Neural cell (in vitro differentiated cells): ENCODE results near the gene DMWD. TPM values are rescaled to one million over a fixed set of nuclear protein-coding genes. Genes with fewer than 3 reads are reported as not detected.

Experiments used
- H2AFZ ChIP-seq: fragments of 200-600, 300-800 bp; sonication (generic), shearing (Covaris generic); 2 replicates; pipeline ENCODE4 v1.6.0; 2014; ENCODE audit warnings: low read depth, mild to moderate bottlenecking, antibody characterized with exemption, low read length, moderate library complexity
- H3F3A ChIP-seq: fragments of 200-600 bp; shearing (Covaris generic); 2 replicates; pipeline ENCODE4 v1.6.1; 2016; ENCODE audit warnings: mild to moderate bottlenecking, moderate library complexity, mixed read lengths, antibody characterized with exemption, low read length; ENCODE audit not compliant: insufficient read depth, poor library complexity, severe bottlenecking
- H3K27ac ChIP-seq: fragments of 200-600, 300-800 bp; sonication (generic), shearing (Covaris generic); 2 replicates; pipeline ENCODE4 v1.5.1; 2014; ENCODE audit warnings: mild to moderate bottlenecking, low read length, moderate library complexity
- H3K27me3 ChIP-seq: fragments of 300-800, 200-600 bp; sonication (generic), shearing (Covaris generic); 2 replicates; pipeline ENCODE4 v1.6.0; 2014; ENCODE audit warnings: mild to moderate bottlenecking, low read depth, low read length, moderate library complexity; ENCODE audit not compliant: insufficient read depth
- H3K36me3 ChIP-seq: fragments of 300-800, 200-600 bp; sonication (generic), shearing (Covaris generic); 2 replicates; pipeline ENCODE4 v1.5.1; 2014; ENCODE audit warnings: mild to moderate bottlenecking, antibody characterized with exemption, low read length, moderate library complexity; ENCODE audit not compliant: insufficient read depth
- H3K4me2 ChIP-seq: fragments of 300-800, 200-600 bp; sonication (generic), shearing (Covaris generic); 2 replicates; pipeline ENCODE4 v1.6.0; 2014; ENCODE audit warnings: mild to moderate bottlenecking, low read length
- H3K4me3 ChIP-seq: fragments of 300-800, 200-600 bp; sonication (generic), shearing (Covaris generic); 2 replicates; pipeline ENCODE4 v1.5.1; 2014; ENCODE audit warnings: mild to moderate bottlenecking, low read length, moderate library complexity
- H3K79me2 ChIP-seq: fragments of 200-600 bp; shearing (Covaris generic); replicated peaks from 2 replicates; pipeline ENCODE4 v1.6.0; 2014; ENCODE audit warnings: mild to moderate bottlenecking, low read length, moderate library complexity; ENCODE audit not compliant: insufficient read depth
- H3K9ac ChIP-seq: fragments of 300-800, 200-600 bp; sonication (generic), shearing (Covaris generic); 2 replicates; pipeline ENCODE4 v1.6.1; 2016; ENCODE audit warnings: mild to moderate bottlenecking, low read length, mixed read lengths
- H3K9me2 ChIP-seq: fragments of 200-600 bp; shearing (Covaris generic); 2 replicates; pipeline ENCODE4 v1.6.1; 2016; ENCODE audit warnings: mild to moderate bottlenecking, low read length, mixed read lengths; ENCODE audit not compliant: insufficient read depth
- H3K9me3 ChIP-seq: fragments of 200-600, 300-800 bp; sonication (generic), shearing (Covaris generic); 2 replicates; pipeline ENCODE4 v1.6.1; 2016; ENCODE audit warnings: mild to moderate bottlenecking, mixed run types, low read length, moderate library complexity, mixed read lengths
- H4K20me1 ChIP-seq: fragments of 200-600 bp; shearing (Covaris generic); 2 replicates; pipeline ENCODE4 v1.6.1; 2016; ENCODE audit warnings: mild to moderate bottlenecking, mixed run types; ENCODE audit not compliant: insufficient read depth
- CTCF ChIP-seq: fragments of 450-650 bp; IDR thresholded peaks from 2 replicates; pipeline ENCODE4 v1.5.1; 2014; ENCODE audit warnings: antibody characterized with exemption, mild to moderate bottlenecking, moderate library complexity; ENCODE audit not compliant: poor library complexity, severe bottlenecking
- EP300 ChIP-seq: fragments of 450-650 bp; conservative IDR thresholded peaks from 2 replicates; pipeline ENCODE4 v1.6.1; 2014; ENCODE audit warnings: antibody characterized with exemption, mild to moderate bottlenecking, moderate library complexity; ENCODE audit not compliant: poor library complexity, severe bottlenecking
- EZH2 ChIP-seq: fragments of 200-600, 300-800 bp; shearing (Covaris generic), sonication (generic); IDR thresholded peaks from 2 replicates; pipeline ENCODE4 v1.6.1; 2014; ENCODE audit warnings: antibody characterized with exemption, low read length, borderline replicate concordance, mild to moderate bottlenecking; ENCODE audit not compliant: insufficient read depth, poor library complexity, severe bottlenecking
- MXI1 ChIP-seq: fragments of 450-650 bp; conservative IDR thresholded peaks from 2 replicates; pipeline ENCODE4 v1.6.1; 2014; ENCODE audit warnings: antibody characterized with exemption, mild to moderate bottlenecking; ENCODE audit not compliant: poor library complexity, severe bottlenecking
- POLR2AphosphoS5 ChIP-seq: IDR thresholded peaks from 2 replicates; pipeline ENCODE4 v1.6.1; 2012
- RAD21 ChIP-seq: fragments of 450-650 bp; conservative IDR thresholded peaks from 2 replicates; pipeline ENCODE4 v1.6.1; 2014; ENCODE audit warnings: antibody characterized with exemption, mild to moderate bottlenecking, moderate library complexity
- REST ChIP-seq: IDR thresholded peaks from 2 replicates; pipeline ENCODE4 v1.6.1; 2012; ENCODE audit warnings: borderline replicate concordance
- SMC3 ChIP-seq: fragments of 450-650 bp; conservative IDR thresholded peaks from 2 replicates; pipeline ENCODE4 v1.6.1; 2014; ENCODE audit warnings: antibody characterized with exemption, mild to moderate bottlenecking, moderate library complexity; ENCODE audit not compliant: poor library complexity
- TAF1 ChIP-seq: IDR thresholded peaks from 2 replicates; pipeline ENCODE4 v1.6.1; 2012; ENCODE audit warnings: low read depth
- polyA plus RNA-seq: library from polyadenylated mRNA; depleted of rRNA; stranded (reverse); fragments of >200 nt; gene quantifications from 2 replicates; pipeline ENCODE4 v1.2.3, GENCODE V29; 2014

DMWD gene
- polyA plus RNA-seq, 1 donor from 2014 or later: 20.4 TPM

- no peaks in the 10 kb centered on the region for H3K9me3 ChIP-seq
- no peaks in the 10 kb centered on the region for H3K9me2 ChIP-seq
- H3K9ac ChIP-seq: no peak overlapping the region
- no peak overlapping the region for H3K4me3 ChIP-seq
- H3K4me2 ChIP-seq: no peak overlapping the region
- H2AFZ ChIP-seq: no peak overlapping the region
- no peaks in the 10 kb centered on the region for H3K36me3 ChIP-seq
- H3K79me2 ChIP-seq: no peaks in the 10 kb centered on the region
- no peaks in the 10 kb centered on the region for H4K20me1 ChIP-seq
- no peaks in the 10 kb centered on the region for H3F3A ChIP-seq
- peaks cover 13% of the 10 kb centered on the region for H3K27me3 ChIP-seq
- TF ChIP-seq SMC3: no peak
- TF ChIP-seq POLR2AphosphoS5: no peak
- no peak for TF ChIP-seq EP300
- no peak for TF ChIP-seq MXI1
- no peak for TF ChIP-seq EZH2
- no peak overlapping the region for H3K27ac ChIP-seq
Observed at GRCh38 chr19:45762870-45763631, 29.6 kb downstream of the DMWD start.

GRCh38 chr19:45761714-45762113 is 30.9 kb downstream of the DMWD start:
- H4K20me1 ChIP-seq: no peaks in the 10 kb centered on the region
- H3K36me3 ChIP-seq: no peaks in the 10 kb centered on the region
- H3K4me3 ChIP-seq: no peak overlapping the region
- no peaks in the 10 kb centered on the region for H3K9me3 ChIP-seq
- no peak overlapping the region for H2AFZ ChIP-seq
- no peak overlapping the region for H3K4me2 ChIP-seq
- TF ChIP-seq RAD21 (no peak), CTCF (no peak), MXI1 (no peak), EZH2 (no peak), EP300 (no peak), POLR2AphosphoS5 (no peak), TAF1 (no peak), REST (no peak)
- no peaks in the 10 kb centered on the region for H3K27me3 ChIP-seq
- no peaks in the 10 kb centered on the region for H3F3A ChIP-seq
- H3K27ac ChIP-seq: no peak overlapping the region
- no peak overlapping the region for H3K9ac ChIP-seq
- no peaks in the 10 kb centered on the region for H3K79me2 ChIP-seq
- no peaks in the 10 kb centered on the region for H3K9me2 ChIP-seq
